ENCODE measurements around the gene BABAM1. TPM values are rescaled to one million over a fixed set of nuclear protein-coding genes. Genes with fewer than 3 reads are reported as not detected.

BABAM1 gene
- total RNA-seq, 2 donors from 2014 or later = 136 to 151 TPM

- H3K4me1 ChIP-seq (ENCODE audit: control insufficient read depth, insufficient read depth, low read length) = no peaks in the 10 kb centered on the region
- H3K9me3 Mint-ChIP-seq = no peaks in the 10 kb centered on the region
- peaks cover 9% of the 10 kb centered on the region for H3K36me3 Mint-ChIP-seq (ENCODE audit: low read depth)
- H3K4me3 Mint-ChIP-seq = no peak overlapping the region
- no peaks in the 10 kb centered on the region for H3K4me1 Mint-ChIP-seq
- no peak for DNase-seq
- no peaks in the 10 kb centered on the region for H3K9me3 ChIP-seq (ENCODE audit: control insufficient read depth, low read length)
- H3K27me3 ChIP-seq (ENCODE audit: control insufficient read depth, insufficient read depth, low read length, poor library complexity, severe bottlenecking) = no peaks in the 10 kb centered on the region
- H3K4me3 ChIP-seq (ENCODE audit: low read length) = no peak overlapping the region
- no peaks in the 10 kb centered on the region for H3K36me3 ChIP-seq (ENCODE audit: control insufficient read depth, insufficient read depth, low read length)
- no peak overlapping the region for H3K27ac Mint-ChIP-seq
- no peak for TF ChIP-seq CTCF (conservative IDR thresholded peaks at IDR 0.05)
- WGBS, 2 experiments (ENCODE audit: insufficient coverage in 1 of 2, insufficient read length in 1 of 2) = 90 to 93% methylated on average over 8 to 10 of the region's 10 CpGs
- H3K9ac ChIP-seq (ENCODE audit: extremely low read depth, low read length, poor library complexity, severe bottlenecking) = no peak overlapping the region
- no peaks in the 10 kb centered on the region for H3K27me3 Mint-ChIP-seq (ENCODE audit: insufficient read depth)
- no peak overlapping the region for H3K27ac ChIP-seq (ENCODE audit: low read depth, low read length)
Measured at GRCh38 chr19:17254636-17255035, 12.6 kb upstream of the BABAM1 start.

GRCh38 chr19:17255150-17255621 is 12.1 kb upstream of the BABAM1 start:
- Mint-ChIP-seq H3K27ac (no peak overlapping the region), H3K4me3 (no peak overlapping the region), H3K36me3 (ENCODE audit: low read depth) (peaks cover 8% of the 10 kb centered on the region), H3K27me3 (ENCODE audit: insufficient read depth) (no peaks in the 10 kb centered on the region), H3K4me1 (no peaks in the 10 kb centered on the region), H3K9me3 (no peaks in the 10 kb centered on the region)
- H3K4me3 ChIP-seq (ENCODE audit: low read length) = no peak overlapping the region
- DNase-seq = peak; percentile 64
- no peak for TF ChIP-seq CTCF (conservative IDR thresholded peaks at IDR 0.05)
- no peak overlapping the region for H3K27ac ChIP-seq (ENCODE audit: low read depth, low read length)
- H3K4me1 ChIP-seq (ENCODE audit: control insufficient read depth, insufficient read depth, low read length) = no peaks in the 10 kb centered on the region
- no peaks in the 10 kb centered on the region for H3K9me3 ChIP-seq (ENCODE audit: control insufficient read depth, low read length)
- no peak overlapping the region for H3K9ac ChIP-seq (ENCODE audit: extremely low read depth, low read length, poor library complexity, severe bottlenecking)
- 91 to 93% methylated on average over 8 to 18 of the region's 18 CpGs for WGBS, 2 experiments (ENCODE audit: insufficient coverage in 1 of 2, insufficient read length in 1 of 2)
- H3K27me3 ChIP-seq (ENCODE audit: control insufficient read depth, insufficient read depth, low read length, poor library complexity, severe bottlenecking) = no peaks in the 10 kb centered on the region
- H3K36me3 ChIP-seq (ENCODE audit: control insufficient read depth, insufficient read depth, low read length) = no peaks in the 10 kb centered on the region

GRCh38 chr19:17256130-17256529 is 11.1 kb upstream of the BABAM1 start:
- Mint-ChIP-seq H3K4me3 (no peak overlapping the region), H3K4me1 (no peaks in the 10 kb centered on the region)

More at GRCh38 chr19:17256130-17256529, 11.1 kb upstream of the BABAM1 start:
- TF ChIP-seq CTCF (conservative IDR thresholded peaks at IDR 0.05) = no peak
- H3K36me3 Mint-ChIP-seq (ENCODE audit: low read depth) = peaks cover 6% of the 10 kb centered on the region
- 87 to 97% methylated on average over 3 of the region's 3 CpGs for WGBS, 2 experiments (ENCODE audit: insufficient coverage in 1 of 2, insufficient read length in 1 of 2)
- H3K27me3 ChIP-seq (ENCODE audit: control insufficient read depth, insufficient read depth, low read length, poor library complexity, severe bottlenecking) = no peaks in the 10 kb centered on the region
- no peaks in the 10 kb centered on the region for H3K4me1 ChIP-seq (ENCODE audit: control insufficient read depth, insufficient read depth, low read length)
- H3K9me3 ChIP-seq (ENCODE audit: control insufficient read depth, low read length) = no peaks in the 10 kb centered on the region
- no peak overlapping the region for H3K27ac ChIP-seq (ENCODE audit: low read depth, low read length)
- H3K36me3 ChIP-seq (ENCODE audit: control insufficient read depth, insufficient read depth, low read length) = no peaks in the 10 kb centered on the region
- no peak overlapping the region for H3K4me3 ChIP-seq (ENCODE audit: low read length)
- H3K27ac Mint-ChIP-seq = no peak overlapping the region
- no peaks in the 10 kb centered on the region for H3K9me3 Mint-ChIP-seq
- no peaks in the 10 kb centered on the region for H3K27me3 Mint-ChIP-seq (ENCODE audit: insufficient read depth)
- no peak for DNase-seq
- H3K9ac ChIP-seq (ENCODE audit: extremely low read depth, low read length, poor library complexity, severe bottlenecking) = no peak overlapping the region
